HG02981 (cell line): ENCODE data around the gene SORL1-AS1.

Source experiments
- ATAC-seq: cut with Tn5 transposase; IDR thresholded peaks from one replicate; pipeline ENCODE4 v1.9.1; 2021; ENCODE audit warnings: mild to moderate bottlenecking, moderate library complexity; ENCODE audit not compliant: unreplicated experiment

Gene SORL1-AS1

GRCh38 chr11:121476379-121477032 lies 23.7 kb upstream of the SORL1-AS1 start:
- no peak for ATAC-seq

GRCh38 chr11:121474680-121475079 lies 21.9 kb upstream of the SORL1-AS1 start:
- no peak for ATAC-seq

DNA sequence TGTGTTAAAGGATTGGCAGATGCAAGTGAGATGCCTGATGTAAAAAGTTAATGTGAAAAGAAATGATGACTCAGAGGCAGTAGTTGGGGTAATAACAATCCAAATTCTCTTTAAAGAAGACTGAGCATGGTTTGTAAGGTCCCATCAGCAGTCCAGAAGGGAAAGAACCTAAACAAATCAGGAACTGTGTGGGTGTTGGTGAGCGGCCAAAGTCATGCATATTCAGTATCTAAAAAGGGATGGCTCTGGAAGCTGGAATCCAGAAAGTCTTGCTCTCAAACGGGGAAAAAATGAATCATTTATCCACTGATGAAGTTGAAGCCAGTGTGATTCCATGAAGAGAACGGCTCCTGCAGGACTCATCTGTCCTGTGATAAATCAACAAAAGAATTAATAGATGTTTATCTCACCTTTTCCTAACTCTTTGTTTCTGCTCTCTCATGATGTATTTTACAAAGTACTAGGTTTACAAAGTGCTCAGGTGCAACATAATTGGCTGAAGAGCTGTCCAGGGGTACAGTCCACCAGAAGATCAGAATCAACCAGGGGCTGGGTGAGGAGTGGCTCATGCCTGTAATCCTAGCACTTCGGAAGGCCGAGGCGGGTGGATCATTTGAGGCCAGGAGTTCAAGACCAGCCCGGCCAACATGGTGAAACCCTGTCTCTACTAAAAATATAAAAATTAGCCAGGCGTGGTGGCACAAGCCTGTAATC lies 20.5 kb upstream of the SORL1-AS1 start:
- no peak for ATAC-seq

DNA sequence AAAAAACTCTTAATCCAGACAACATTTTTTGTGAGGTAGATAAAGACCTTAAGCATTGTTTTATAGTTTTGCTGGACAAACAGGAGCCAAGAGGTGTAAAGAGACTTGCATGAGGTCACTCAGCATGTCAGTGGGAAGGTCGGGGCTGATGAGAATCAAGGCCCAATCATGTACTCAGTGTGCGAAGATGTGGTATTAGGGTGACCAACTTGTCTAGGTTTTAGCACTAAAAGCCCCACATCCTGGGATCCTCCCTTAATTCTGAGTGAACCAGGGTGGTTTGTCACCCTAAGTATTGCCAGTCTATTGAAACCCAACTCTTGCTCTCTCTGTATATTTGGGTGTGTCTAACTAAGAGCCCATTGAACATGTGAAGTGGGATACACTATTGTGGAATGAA lies 19.5 kb upstream of the SORL1-AS1 start:
- no peak for ATAC-seq

DNA sequence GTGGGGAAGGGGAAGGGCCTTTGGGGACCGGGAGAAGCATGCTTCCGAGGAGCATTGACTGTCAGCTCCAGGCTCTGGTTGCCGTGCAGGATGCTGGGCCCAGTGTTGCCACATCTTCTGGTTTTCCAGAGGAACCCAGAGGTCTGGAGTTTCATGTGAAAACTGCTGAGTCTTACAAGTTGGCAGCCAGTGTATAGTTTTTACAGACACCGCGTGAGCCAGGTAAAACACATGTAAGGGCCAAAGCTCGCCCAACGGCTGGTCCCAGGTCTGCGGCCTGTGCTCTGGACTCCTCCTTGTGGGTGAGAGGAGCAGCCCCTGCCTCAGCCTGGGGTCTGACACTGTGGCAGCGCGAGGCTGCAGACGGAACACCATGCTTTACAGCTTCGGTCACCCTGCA lies 18.4 kb upstream of the SORL1-AS1 start:
- ATAC-seq = no peak

DNA sequence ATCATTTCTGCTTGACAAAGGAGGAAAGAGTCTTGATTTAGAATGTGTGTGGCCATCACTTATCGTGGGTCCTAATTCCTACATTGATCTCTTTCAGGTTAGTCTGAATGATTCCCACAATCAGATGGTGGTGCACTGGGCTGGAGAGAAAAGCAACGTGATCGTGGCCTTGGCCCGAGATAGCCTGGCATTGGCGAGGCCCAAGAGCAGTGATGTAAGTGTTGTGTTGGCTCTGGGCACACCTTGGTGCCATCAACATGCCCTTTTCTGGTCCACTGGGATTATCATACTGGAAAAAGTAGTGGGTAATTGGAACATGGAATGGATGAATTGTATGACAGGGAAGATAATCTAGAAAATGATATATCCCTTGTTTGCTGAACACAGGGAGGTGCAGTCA lies 17.1 kb upstream of the SORL1-AS1 start:
- ATAC-seq = no peak

DNA sequence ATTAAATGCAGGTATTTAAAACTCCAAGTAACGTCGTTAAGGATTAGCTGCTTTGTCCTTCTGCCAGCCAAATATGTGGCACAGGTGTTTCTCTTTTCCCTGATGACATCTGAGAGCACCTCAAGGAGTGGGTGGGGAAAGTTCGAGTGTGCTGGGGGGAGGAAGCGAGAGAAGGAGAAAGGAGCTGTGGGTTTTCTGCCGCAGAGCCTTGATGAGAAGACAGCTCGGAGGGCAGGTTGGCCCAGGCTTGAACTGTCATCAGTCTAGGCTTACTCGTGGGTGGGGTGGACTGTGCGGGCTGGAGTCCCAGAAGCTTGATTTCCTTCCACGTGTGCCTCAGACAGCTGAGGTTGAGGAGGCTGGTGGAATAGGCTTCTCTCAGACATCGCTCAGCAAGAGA lies 15.2 kb upstream of the SORL1-AS1 start:
- peak; percentile 46 for ATAC-seq

- no peak for ATAC-seq
These were observed 14.7 kb upstream of the SORL1-AS1 start for GRCh38 chr11:121467471-121467870.

GRCh38 chr11:121466063-121466794 lies 13.5 kb upstream of the SORL1-AS1 start:
- peak; percentile 30 for ATAC-seq

- ATAC-seq = no peak
These were observed 12.9 kb upstream of the SORL1-AS1 start for GRCh38 chr11:121465709-121466062.

DNA sequence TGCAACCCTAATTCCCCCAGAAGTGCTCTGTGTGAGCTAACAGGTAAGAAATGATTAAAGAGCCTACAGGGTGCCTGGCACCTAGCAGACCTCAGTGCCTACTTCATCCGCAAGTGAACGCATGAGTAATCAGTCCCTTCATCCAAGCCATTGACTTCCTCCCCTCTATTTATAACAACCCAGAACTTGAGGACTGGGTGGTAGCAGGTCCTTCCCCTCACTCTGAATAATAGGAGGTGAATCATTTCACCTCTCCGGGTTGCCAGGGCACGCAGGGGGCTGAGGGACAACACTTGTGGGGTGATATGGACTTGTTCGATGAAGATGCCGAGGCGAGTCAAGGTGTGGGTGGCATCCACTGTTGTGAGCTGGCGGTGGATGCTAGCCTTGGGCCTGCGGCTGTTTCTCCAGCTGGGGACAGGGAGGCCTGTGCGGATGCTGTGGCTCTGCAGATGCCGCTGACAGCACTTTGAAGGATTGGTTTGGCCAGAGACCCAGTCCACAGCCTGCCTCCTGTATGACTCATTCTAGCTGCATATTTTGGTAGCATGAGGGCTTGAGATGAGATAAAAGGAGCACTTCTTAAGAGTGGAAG lies 11.7 kb upstream of the SORL1-AS1 start:
- peak; percentile 45 for ATAC-seq

- no peak for ATAC-seq
These were observed 11.0 kb upstream of the SORL1-AS1 start for GRCh38 chr11:121463689-121464335.

DNA sequence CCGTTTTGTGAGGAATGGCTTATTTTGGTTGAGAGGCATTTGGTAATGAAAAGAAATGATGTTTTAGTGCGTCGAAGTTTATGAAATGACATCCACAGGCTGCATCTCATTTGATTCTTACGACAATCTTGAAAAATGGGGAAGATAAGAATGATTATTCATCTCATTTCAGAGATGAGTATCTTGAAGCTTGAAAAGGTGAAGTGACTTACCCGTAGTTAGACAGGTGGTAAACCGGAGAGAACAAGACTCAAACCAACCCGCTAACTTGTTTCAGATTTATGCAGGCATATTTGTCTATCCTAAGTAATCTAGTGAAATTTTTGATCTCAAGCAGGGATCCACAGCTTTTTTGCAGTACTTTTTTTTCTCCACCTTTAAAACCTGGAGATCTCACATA lies 9.1 kb upstream of the SORL1-AS1 start:
- ATAC-seq = no peak

DNA sequence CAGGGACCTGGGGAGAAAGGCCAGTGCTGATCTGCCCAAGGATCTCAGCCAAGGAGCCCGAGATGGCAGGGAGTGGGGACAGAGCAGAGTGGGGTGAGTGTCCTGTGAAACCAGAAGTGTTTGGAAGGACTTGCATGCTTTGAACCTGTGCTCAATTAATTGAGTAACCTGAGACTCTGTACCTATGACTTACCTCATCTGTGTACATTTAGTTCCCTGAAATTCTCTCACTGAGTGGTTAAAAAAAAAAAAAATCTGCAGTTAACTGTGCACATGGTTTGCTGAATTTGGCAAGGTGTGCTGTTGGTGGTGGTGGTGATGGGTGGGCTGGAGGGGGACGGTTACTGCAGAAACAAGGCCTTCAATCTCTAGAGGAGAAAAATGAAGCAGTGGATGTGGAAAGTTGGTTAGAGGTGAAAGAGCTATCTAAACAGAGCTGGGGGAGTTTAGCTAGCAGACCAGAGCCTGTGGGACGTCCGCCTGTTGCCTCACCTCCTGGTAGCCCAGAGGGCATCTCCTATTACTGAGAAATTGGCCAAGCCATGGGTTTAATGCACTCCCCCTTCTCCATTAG lies 8.3 kb upstream of the SORL1-AS1 start:
- no peak for ATAC-seq

GRCh38 chr11:121459413-121460017 lies 6.7 kb upstream of the SORL1-AS1 start:
- ATAC-seq = no peak

DNA sequence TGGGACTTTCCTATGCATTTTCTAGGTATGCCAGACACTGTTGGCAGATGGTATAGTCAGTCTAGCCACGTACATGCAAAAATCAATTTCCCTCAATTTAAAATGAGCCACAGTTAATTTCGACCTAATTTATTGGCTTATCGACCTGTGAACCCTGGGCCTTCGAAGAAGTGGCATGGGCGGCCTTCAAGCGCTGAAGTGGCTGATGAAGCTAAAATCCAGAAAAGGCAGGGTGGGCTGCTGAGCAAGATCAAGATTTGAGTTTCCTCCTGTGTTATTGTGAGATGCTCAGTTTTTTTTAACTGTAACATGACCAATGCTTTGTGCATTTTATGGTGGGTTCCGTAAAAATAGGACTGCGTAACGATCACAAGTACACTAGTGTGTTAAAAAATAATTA lies 5.8 kb upstream of the SORL1-AS1 start:
- no peak for ATAC-seq

DNA sequence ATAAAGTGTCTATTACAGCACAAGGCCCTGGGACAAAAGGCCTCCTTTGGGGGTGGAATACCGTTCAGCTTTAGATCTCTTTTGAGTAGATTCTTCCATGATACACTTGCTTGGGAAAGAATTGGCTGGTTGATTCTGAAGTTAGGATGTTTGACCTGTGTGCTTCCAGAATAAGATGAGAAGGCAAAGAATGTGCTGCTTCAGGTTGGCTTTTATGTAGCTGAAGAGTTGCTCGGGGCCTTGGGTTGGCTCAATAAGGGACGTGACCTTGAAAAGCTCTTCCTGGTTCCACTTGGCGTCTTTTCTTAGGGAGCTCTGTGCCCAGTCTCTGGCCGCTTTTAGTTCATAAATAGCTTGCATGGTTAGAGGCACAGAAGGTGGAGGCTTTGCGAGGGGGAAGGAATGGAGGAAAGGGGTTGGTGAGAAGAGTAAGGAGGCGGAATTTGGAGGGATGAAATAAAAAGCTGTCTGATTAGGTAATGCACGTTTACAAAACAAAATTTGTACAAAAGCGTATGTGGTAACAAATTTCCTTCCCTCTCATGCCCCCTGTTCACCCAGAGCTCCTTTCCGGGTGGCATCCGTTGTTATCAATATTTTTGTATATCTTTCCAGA lies 4.2 kb upstream of the SORL1-AS1 start:
- no peak for ATAC-seq

DNA sequence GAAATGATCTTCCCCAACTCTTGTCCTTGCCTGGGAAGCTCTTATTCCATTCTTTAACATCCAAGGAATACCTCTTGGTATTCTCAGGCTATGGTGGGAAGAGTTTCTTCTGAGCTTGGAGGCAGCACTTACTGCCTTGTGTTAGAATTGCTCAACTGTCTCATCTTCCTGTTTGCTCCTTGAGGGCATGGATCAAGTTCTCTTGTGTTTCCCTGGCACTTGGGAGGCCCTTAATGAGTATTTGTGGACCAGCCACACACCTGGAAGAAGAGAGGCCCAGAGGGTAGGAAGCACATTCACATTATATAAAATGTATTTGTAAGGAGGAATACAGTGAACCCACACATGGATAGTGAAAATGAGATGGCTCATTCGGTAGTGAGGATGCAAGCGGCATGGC lies 3.4 kb upstream of the SORL1-AS1 start:
- ATAC-seq = no peak

DNA sequence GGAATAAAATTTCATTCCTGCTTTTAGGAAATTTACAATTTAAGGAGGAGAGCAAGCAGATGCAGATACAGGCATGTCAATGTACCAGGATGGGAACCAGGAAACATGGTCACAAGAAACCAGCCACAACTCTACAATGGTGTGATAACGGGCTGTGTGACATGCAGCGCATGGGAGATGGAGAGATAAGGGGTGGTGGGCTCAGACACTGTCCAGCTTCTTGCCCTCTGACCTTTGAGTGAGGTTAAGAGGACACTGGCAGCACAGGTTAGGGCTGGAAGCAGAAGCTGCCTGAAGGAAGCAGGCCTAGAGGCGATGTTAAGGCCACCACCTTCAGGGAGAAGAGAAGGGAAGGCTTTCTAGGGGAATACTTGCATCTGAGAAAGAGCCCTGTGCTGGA lies 2.3 kb upstream of the SORL1-AS1 start:
- ATAC-seq = no peak
